Mesothelial cell of epicardium (in vitro differentiated cells): ENCODE measurements around the gene LRG1. TPM values are rescaled to one million over a fixed set of nuclear protein-coding genes. Genes with fewer than 3 reads are reported as not detected.

Source experiments
- DNase-seq, 2 experiments: peaks; one replicate each; pipeline ENCODE4 v3.0.0; 2021; ENCODE audit warnings: low spot score in 2 of 2; ENCODE audit not compliant: unreplicated experiment in 2 of 2
- H3K27ac Mint-ChIP-seq: 2 replicates; pipeline ENCODE4 v1.8.0; 2021; ENCODE audit warnings: mixed read lengths
- H3K27me3 Mint-ChIP-seq: 2 replicates; pipeline ENCODE4 v1.8.0; 2021; ENCODE audit warnings: low read depth, mixed read lengths
- H3K36me3 Mint-ChIP-seq: 2 replicates; pipeline ENCODE4 v1.8.0; 2021; ENCODE audit warnings: mixed read lengths
- H3K4me1 Mint-ChIP-seq: 2 replicates; pipeline ENCODE4 v1.8.0; 2021; ENCODE audit warnings: mixed read lengths
- H3K4me3 Mint-ChIP-seq: 2 replicates; pipeline ENCODE4 v1.8.0; 2021; ENCODE audit warnings: mild to moderate bottlenecking, moderate library complexity, mixed read lengths
- H3K9me3 Mint-ChIP-seq: 2 replicates; pipeline ENCODE4 v1.8.0; 2021; ENCODE audit warnings: mixed read lengths
- total RNA-seq: library from RNA; stranded (reverse); gene quantifications from 3 replicates; pipeline ENCODE4 v1.2.1, GENCODE V29; 2021
- TF ChIP-seq, protein P1 (sequence below): fragments of 200-600 bp; sonication (generic); IDR thresholded peaks from one replicate; pipeline ENCODE4 v1.5.0; 2021; ENCODE audit warnings: antibody characterized with exemption; ENCODE audit not compliant: unreplicated experiment

The LRG1 gene
- total RNA-seq, 1 donor from 2014 or later: 0.16 TPM

DNA sequence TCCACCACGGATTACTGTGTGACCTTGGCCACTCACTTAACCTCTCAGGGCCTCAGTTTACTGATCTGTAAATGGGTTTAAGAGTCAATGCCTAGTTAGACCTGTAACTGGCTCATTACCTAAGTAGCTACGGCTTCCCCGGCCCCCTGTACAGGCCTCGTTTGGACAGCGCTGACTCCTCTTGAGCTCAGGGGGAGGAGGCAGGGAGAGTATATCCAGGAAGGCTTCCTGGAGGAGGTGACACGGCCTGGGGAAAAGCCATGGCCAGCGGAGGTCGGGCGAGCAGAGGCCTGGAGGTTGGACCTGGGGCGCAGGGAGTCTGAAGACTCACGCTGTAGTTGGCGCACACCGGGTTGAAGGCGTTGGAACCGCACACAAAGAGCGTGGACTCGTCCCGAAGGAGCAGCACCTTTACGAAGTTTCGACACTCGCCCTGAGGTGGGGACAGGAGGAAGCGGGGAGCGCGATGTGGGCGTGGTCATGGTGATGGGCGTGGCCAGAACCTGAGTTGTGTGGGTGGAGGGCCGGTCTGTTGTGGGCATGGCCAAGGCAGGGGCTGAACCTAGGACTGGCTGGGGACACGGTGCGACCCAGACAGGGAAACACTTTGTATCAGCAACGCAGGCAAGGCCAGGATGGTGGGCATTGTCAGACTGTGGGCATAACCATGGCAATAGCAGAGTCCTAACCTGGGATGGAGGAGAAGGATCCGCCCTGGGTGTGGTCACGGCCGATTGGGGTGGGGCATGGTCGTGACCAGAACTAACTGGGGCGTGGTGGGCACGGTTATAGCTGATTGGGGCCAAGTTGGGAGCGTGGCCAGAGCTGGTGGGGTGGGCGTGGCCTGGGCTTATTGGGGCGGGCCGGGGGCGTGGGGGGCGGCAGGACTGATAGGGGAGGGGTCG, 16.1 kb upstream of the LRG1 start:
- TF ChIP-seq, protein P1, sequence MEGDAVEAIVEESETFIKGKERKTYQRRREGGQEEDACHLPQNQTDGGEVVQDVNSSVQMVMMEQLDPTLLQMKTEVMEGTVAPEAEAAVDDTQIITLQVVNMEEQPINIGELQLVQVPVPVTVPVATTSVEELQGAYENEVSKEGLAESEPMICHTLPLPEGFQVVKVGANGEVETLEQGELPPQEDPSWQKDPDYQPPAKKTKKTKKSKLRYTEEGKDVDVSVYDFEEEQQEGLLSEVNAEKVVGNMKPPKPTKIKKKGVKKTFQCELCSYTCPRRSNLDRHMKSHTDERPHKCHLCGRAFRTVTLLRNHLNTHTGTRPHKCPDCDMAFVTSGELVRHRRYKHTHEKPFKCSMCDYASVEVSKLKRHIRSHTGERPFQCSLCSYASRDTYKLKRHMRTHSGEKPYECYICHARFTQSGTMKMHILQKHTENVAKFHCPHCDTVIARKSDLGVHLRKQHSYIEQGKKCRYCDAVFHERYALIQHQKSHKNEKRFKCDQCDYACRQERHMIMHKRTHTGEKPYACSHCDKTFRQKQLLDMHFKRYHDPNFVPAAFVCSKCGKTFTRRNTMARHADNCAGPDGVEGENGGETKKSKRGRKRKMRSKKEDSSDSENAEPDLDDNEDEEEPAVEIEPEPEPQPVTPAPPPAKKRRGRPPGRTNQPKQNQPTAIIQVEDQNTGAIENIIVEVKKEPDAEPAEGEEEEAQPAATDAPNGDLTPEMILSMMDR: no peak
- peaks cover 5% of the 10 kb centered on the region for H3K36me3 Mint-ChIP-seq
- H3K4me1 Mint-ChIP-seq: peaks cover 3% of the 10 kb centered on the region
- peaks cover 4% of the 10 kb centered on the region for H3K27me3 Mint-ChIP-seq
- DNase-seq: no peak
- H3K27ac Mint-ChIP-seq: no peak overlapping the region
- peaks cover 4% of the 10 kb centered on the region for H3K9me3 Mint-ChIP-seq
- no peak overlapping the region for H3K4me3 Mint-ChIP-seq

DNA sequence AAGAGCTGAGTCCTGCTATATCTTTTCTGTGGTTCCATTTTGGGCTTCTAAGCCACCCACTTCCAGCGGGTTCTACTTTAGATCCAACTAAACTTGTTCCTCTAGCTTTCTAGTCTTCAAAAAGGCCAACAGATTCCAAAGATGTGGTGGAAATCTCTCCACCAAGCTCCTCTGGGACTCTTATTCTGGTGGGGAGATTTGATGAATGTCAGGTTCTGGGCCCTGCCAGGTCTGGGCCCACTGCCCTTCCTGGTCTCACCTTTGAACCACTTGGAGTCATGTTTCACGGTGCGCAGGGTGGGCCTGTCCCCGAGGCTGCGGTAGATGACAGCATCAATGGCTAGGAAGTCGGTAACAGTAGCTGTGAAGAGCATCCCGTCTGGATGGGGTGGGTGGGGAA, 14.9 kb upstream of the LRG1 start:
- peaks cover 4% of the 10 kb centered on the region for H3K27me3 Mint-ChIP-seq
- DNase-seq: no peak
- H3K9me3 Mint-ChIP-seq: peaks cover 4% of the 10 kb centered on the region
- H3K27ac Mint-ChIP-seq: no peak overlapping the region
- H3K4me1 Mint-ChIP-seq: peaks cover 3% of the 10 kb centered on the region
- TF ChIP-seq, protein P1: no peak
- H3K36me3 Mint-ChIP-seq: peaks cover 7% of the 10 kb centered on the region
- H3K4me3 Mint-ChIP-seq: no peak overlapping the region

GRCh38 chr19:4553775-4554174, 13.9 kb upstream of the LRG1 start:
- no peak overlapping the region for H3K27ac Mint-ChIP-seq

DNA sequence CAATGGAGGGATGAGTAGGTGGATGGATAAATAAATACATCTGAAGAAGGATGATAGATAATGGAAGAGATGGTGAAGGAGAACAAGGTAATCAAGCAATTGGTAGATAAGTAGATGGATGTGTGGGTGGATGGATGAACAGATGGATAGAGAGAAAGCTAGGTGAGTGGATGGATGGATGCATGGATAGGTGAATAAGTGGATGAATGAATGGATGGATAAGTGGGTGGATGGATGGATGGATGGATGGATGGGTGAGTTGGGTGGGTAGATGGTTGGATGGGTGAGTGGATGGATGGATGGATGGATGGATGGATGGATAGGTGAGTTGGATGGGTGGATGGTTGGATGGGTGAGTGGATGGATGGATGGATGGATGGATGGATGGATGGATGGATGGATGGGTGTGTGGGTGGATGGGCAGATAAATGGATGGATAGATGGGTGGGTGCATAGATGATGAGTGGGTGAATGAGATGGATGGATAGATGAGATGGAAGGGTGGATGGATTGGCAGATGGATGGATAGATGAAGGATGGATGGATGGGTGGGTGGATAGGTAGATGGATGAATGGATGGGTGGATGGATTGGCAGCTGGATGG, 13.4 kb upstream of the LRG1 start:
- H3K27me3 Mint-ChIP-seq: peaks cover 4% of the 10 kb centered on the region
- DNase-seq: no peak
- H3K36me3 Mint-ChIP-seq: peaks cover 7% of the 10 kb centered on the region
- H3K9me3 Mint-ChIP-seq: peaks cover 4% of the 10 kb centered on the region
- TF ChIP-seq, protein P1: no peak
- H3K4me1 Mint-ChIP-seq: peaks cover 3% of the 10 kb centered on the region
- H3K4me3 Mint-ChIP-seq: no peak overlapping the region
- no peak overlapping the region for H3K27ac Mint-ChIP-seq

More at GRCh38 chr19:4553775-4554174, 13.9 kb upstream of the LRG1 start:
- Mint-ChIP-seq H3K4me1 (peaks cover 3% of the 10 kb centered on the region), H3K9me3 (peaks cover 4% of the 10 kb centered on the region), H3K27me3 (peaks cover 4% of the 10 kb centered on the region), H3K36me3 (peaks cover 7% of the 10 kb centered on the region), H3K4me3 (no peak overlapping the region)
- TF ChIP-seq, protein P1: no peak
- DNase-seq: no peak

- Mint-ChIP-seq H3K4me1 (peaks cover 2% of the 10 kb centered on the region), H3K4me3 (no peak overlapping the region), H3K27ac (no peak overlapping the region), H3K27me3 (peaks cover 1% of the 10 kb centered on the region), H3K36me3 (peaks cover 7% of the 10 kb centered on the region), H3K9me3 (peaks cover 4% of the 10 kb centered on the region)
- TF ChIP-seq, protein P1: no peak
- DNase-seq: no peak
These were observed 12.6 kb upstream of the LRG1 start for GRCh38 chr19:4552525-4552819.
